ENCODE results near the gene NPC2.

The NPC2 gene

GRCh38 chr14:74510959-74511409 lies 17.9 kb upstream of the NPC2 start:
- Mint-ChIP-seq H3K27ac (no peak overlapping the region), H3K36me3 (ENCODE audit: low read depth) (no peaks in the 10 kb centered on the region), H3K9me3 (no peaks in the 10 kb centered on the region), H3K4me1 (ENCODE audit: low read depth) (peaks cover 10% of the 10 kb centered on the region), H3K4me3 (no peak overlapping the region), H3K27me3 (ENCODE audit: low read depth) (peaks cover 26% of the 10 kb centered on the region)

GRCh38 chr14:74510223-74510931 lies 17.3 kb upstream of the NPC2 start:
- no peak overlapping the region for H3K4me3 Mint-ChIP-seq
- H3K27ac Mint-ChIP-seq = no peak overlapping the region
- peaks cover 24% of the 10 kb centered on the region for H3K27me3 Mint-ChIP-seq (ENCODE audit: low read depth)
- H3K4me1 Mint-ChIP-seq (ENCODE audit: low read depth) = peaks cover 10% of the 10 kb centered on the region
- H3K9me3 Mint-ChIP-seq = no peaks in the 10 kb centered on the region
- no peaks in the 10 kb centered on the region for H3K36me3 Mint-ChIP-seq (ENCODE audit: low read depth)

- Mint-ChIP-seq H3K36me3 (ENCODE audit: low read depth) (no peaks in the 10 kb centered on the region), H3K27ac (no peak overlapping the region), H3K4me1 (ENCODE audit: low read depth) (peaks cover 7% of the 10 kb centered on the region), H3K9me3 (no peaks in the 10 kb centered on the region), H3K27me3 (ENCODE audit: low read depth) (peaks cover 24% of the 10 kb centered on the region), H3K4me3 (no peak overlapping the region)
These were observed 16.6 kb upstream of the NPC2 start for GRCh38 chr14:74509587-74510222.

- Mint-ChIP-seq H3K4me1 (ENCODE audit: low read depth) (peaks cover 2% of the 10 kb centered on the region), H3K27me3 (ENCODE audit: low read depth) (peaks cover 18% of the 10 kb centered on the region), H3K9me3 (no peaks in the 10 kb centered on the region), H3K27ac (no peak overlapping the region), H3K36me3 (ENCODE audit: low read depth) (no peaks in the 10 kb centered on the region), H3K4me3 (no peak overlapping the region)
These were observed 15.8 kb upstream of the NPC2 start for GRCh38 chr14:74508844-74509428.

- Mint-ChIP-seq H3K27ac (no peak overlapping the region), H3K4me3 (no peak overlapping the region), H3K27me3 (ENCODE audit: low read depth) (peaks cover 15% of the 10 kb centered on the region), H3K36me3 (ENCODE audit: low read depth) (no peaks in the 10 kb centered on the region), H3K9me3 (no peaks in the 10 kb centered on the region), H3K4me1 (ENCODE audit: low read depth) (no peaks in the 10 kb centered on the region)
These were observed 15.2 kb upstream of the NPC2 start for GRCh38 chr14:74508292-74508731.

- no peaks in the 10 kb centered on the region for H3K4me1 Mint-ChIP-seq (ENCODE audit: low read depth)
- peaks cover 14% of the 10 kb centered on the region for H3K27me3 Mint-ChIP-seq (ENCODE audit: low read depth)
- H3K36me3 Mint-ChIP-seq (ENCODE audit: low read depth) = no peaks in the 10 kb centered on the region
- no peak overlapping the region for H3K4me3 Mint-ChIP-seq
- no peaks in the 10 kb centered on the region for H3K9me3 Mint-ChIP-seq
- H3K27ac Mint-ChIP-seq = no peak overlapping the region
These were observed 14.7 kb upstream of the NPC2 start for GRCh38 chr14:74507840-74508239.

GRCh38 chr14:74507085-74507484 lies 14.0 kb upstream of the NPC2 start:
- H3K9me3 Mint-ChIP-seq = no peaks in the 10 kb centered on the region
- H3K27ac Mint-ChIP-seq = no peak overlapping the region
- H3K4me3 Mint-ChIP-seq = no peak overlapping the region
- H3K36me3 Mint-ChIP-seq (ENCODE audit: low read depth) = no peaks in the 10 kb centered on the region
- no peaks in the 10 kb centered on the region for H3K4me1 Mint-ChIP-seq (ENCODE audit: low read depth)
- H3K27me3 Mint-ChIP-seq (ENCODE audit: low read depth) = peaks cover 7% of the 10 kb centered on the region

- Mint-ChIP-seq H3K27ac (no peak overlapping the region), H3K27me3 (ENCODE audit: low read depth) (peaks cover 7% of the 10 kb centered on the region), H3K9me3 (no peaks in the 10 kb centered on the region), H3K36me3 (ENCODE audit: low read depth) (no peaks in the 10 kb centered on the region), H3K4me1 (ENCODE audit: low read depth) (no peaks in the 10 kb centered on the region), H3K4me3 (no peak overlapping the region)
These were observed 13.3 kb upstream of the NPC2 start for GRCh38 chr14:74506411-74506851.

- no peak overlapping the region for H3K4me3 Mint-ChIP-seq
These were observed 12.7 kb upstream of the NPC2 start for GRCh38 chr14:74505831-74506230.

GRCh38 chr14:74504874-74505720 lies 12.0 kb upstream of the NPC2 start:
- Mint-ChIP-seq H3K9me3 (no peaks in the 10 kb centered on the region), H3K4me3 (no peak overlapping the region), H3K27ac (no peak overlapping the region), H3K36me3 (ENCODE audit: low read depth) (no peaks in the 10 kb centered on the region), H3K27me3 (ENCODE audit: low read depth) (peaks cover 7% of the 10 kb centered on the region), H3K4me1 (ENCODE audit: low read depth) (no peaks in the 10 kb centered on the region)

More at GRCh38 chr14:74505831-74506230, 12.7 kb upstream of the NPC2 start:
- Mint-ChIP-seq H3K9me3 (no peaks in the 10 kb centered on the region), H3K27ac (no peak overlapping the region), H3K36me3 (ENCODE audit: low read depth) (no peaks in the 10 kb centered on the region), H3K27me3 (ENCODE audit: low read depth) (peaks cover 7% of the 10 kb centered on the region), H3K4me1 (ENCODE audit: low read depth) (no peaks in the 10 kb centered on the region)

GRCh38 chr14:74504412-74504811 lies 11.3 kb upstream of the NPC2 start:
- Mint-ChIP-seq H3K36me3 (ENCODE audit: low read depth) (no peaks in the 10 kb centered on the region), H3K4me3 (no peak overlapping the region), H3K27ac (no peak overlapping the region)

GRCh38 chr14:74503938-74504335 lies 10.8 kb upstream of the NPC2 start:
- no peak overlapping the region for H3K4me3 Mint-ChIP-seq
- no peaks in the 10 kb centered on the region for H3K36me3 Mint-ChIP-seq (ENCODE audit: low read depth)
- H3K9me3 Mint-ChIP-seq = no peaks in the 10 kb centered on the region
- peaks cover 7% of the 10 kb centered on the region for H3K27me3 Mint-ChIP-seq (ENCODE audit: low read depth)
- no peak overlapping the region for H3K27ac Mint-ChIP-seq
- no peaks in the 10 kb centered on the region for H3K4me1 Mint-ChIP-seq (ENCODE audit: low read depth)

More at GRCh38 chr14:74504412-74504811, 11.3 kb upstream of the NPC2 start:
- peaks cover 7% of the 10 kb centered on the region for H3K27me3 Mint-ChIP-seq (ENCODE audit: low read depth)
- H3K9me3 Mint-ChIP-seq = no peaks in the 10 kb centered on the region
- H3K4me1 Mint-ChIP-seq (ENCODE audit: low read depth) = no peaks in the 10 kb centered on the region

GRCh38 chr14:74503291-74503937 lies 10.3 kb upstream of the NPC2 start:
- Mint-ChIP-seq H3K36me3 (ENCODE audit: low read depth) (no peaks in the 10 kb centered on the region), H3K27me3 (ENCODE audit: low read depth) (peaks cover 7% of the 10 kb centered on the region), H3K27ac (no peak overlapping the region)

More at GRCh38 chr14:74503291-74503937, 10.3 kb upstream of the NPC2 start:
- Mint-ChIP-seq H3K4me1 (ENCODE audit: low read depth) (no peaks in the 10 kb centered on the region), H3K9me3 (no peaks in the 10 kb centered on the region), H3K4me3 (no peak overlapping the region)

All from T-helper 1 cell treated with Interleukin-12 subunit alpha and Interleukin-12 subunit beta and Interleukin-4 antibody, amounts not matched to agents 30 μg/mL and 1 μg/mL, for 36 hours (primary cell).